WERI-Rb-1 (cell line): ENCODE data around the gene CD63.

Experiments used
- DNase-seq: peaks from one replicate; pipeline ENCODE4 v3.0.0-alpha.2; 2020
- H3K27ac ChIP-seq: fragments of 250-450 bp; sonication (Bioruptor Pico); 2 replicates; pipeline ENCODE4 v1.5.1; 2020; ENCODE audit warnings: mild to moderate bottlenecking, moderate library complexity
- H3K27me3 ChIP-seq: fragments of 250-450 bp; sonication (Bioruptor Pico); 2 replicates; pipeline ENCODE4 v1.5.1; 2021; ENCODE audit warnings: mild to moderate bottlenecking, low read depth, moderate library complexity; ENCODE audit not compliant: insufficient read depth, severe bottlenecking
- H3K36me3 ChIP-seq: fragments of 250-450 bp; sonication (Bioruptor Pico); 2 replicates; pipeline ENCODE4 v1.5.1; 2020; ENCODE audit warnings: mild to moderate bottlenecking, moderate library complexity
- H3K4me3 ChIP-seq: 2 replicates; pipeline ENCODE4 v1.5.1; 2011; ENCODE audit warnings: low read depth, mild to moderate bottlenecking, control low read depth, low read length
- H3K9me3 ChIP-seq: fragments of 250-450 bp; sonication (Bioruptor Pico); 2 replicates; pipeline ENCODE4 v1.5.1; 2021; ENCODE audit warnings: mild to moderate bottlenecking, moderate library complexity; ENCODE audit not compliant: severe bottlenecking
- CTCF ChIP-seq: IDR thresholded peaks from 2 replicates; pipeline ENCODE4 v1.5.1; 2011; ENCODE audit warnings: low read depth, mild to moderate bottlenecking, control low read depth, inconsistent platforms, low read length

Gene CD63

GRCh38 chr12:55746913-55747231 lies 18.1 kb upstream of the CD63 start:
- H3K4me3 ChIP-seq, result no peak overlapping the region
- H3K27ac ChIP-seq, result peak overlapping the region; percentile 80
- H3K36me3 ChIP-seq, result peaks cover 48% of the 10 kb centered on the region
- no peaks in the 10 kb centered on the region for H3K9me3 ChIP-seq
- DNase-seq, result no peak
- H3K27me3 ChIP-seq, result no peaks in the 10 kb centered on the region
- no peak for TF ChIP-seq CTCF

- DNase-seq, result no peak
- H3K36me3 ChIP-seq, result peaks cover 43% of the 10 kb centered on the region
- H3K9me3 ChIP-seq, result no peaks in the 10 kb centered on the region
- peak overlapping the region; percentile 80 for H3K27ac ChIP-seq
- peak overlapping the region; percentile 11; the same call in 1 of the 2 replicates for H3K4me3 ChIP-seq
- H3K27me3 ChIP-seq, result no peaks in the 10 kb centered on the region
- no peak for TF ChIP-seq CTCF
These were observed 17.5 kb upstream of the CD63 start for GRCh38 chr12:55746174-55746912.

- Histone ChIP-seq H3K27ac (peak overlapping the region; percentile 80), H3K4me3 (peak overlapping the region; percentile 41), H3K27me3 (no peaks in the 10 kb centered on the region), H3K9me3 (no peaks in the 10 kb centered on the region), H3K36me3 (peaks cover 35% of the 10 kb centered on the region)
- TF ChIP-seq CTCF, result 0 out of 2 replicates have a peak, but pooled peaks have one; percentile 19
- peak; percentile 70 for DNase-seq
These were observed 16.8 kb upstream of the CD63 start for GRCh38 chr12:55745361-55746173.

- no peak for DNase-seq
- Histone ChIP-seq H3K27me3 (no peaks in the 10 kb centered on the region), H3K9me3 (no peaks in the 10 kb centered on the region), H3K4me3 (peak overlapping the region; percentile 79), H3K36me3 (peaks cover 25% of the 10 kb centered on the region), H3K27ac (peak overlapping the region; percentile 80)
- no peak for TF ChIP-seq CTCF
These were observed 15.7 kb upstream of the CD63 start for GRCh38 chr12:55744340-55745030.

GRCh38 chr12:55743406-55744339 lies 14.9 kb upstream of the CD63 start:
- H3K9me3 ChIP-seq, result no peaks in the 10 kb centered on the region
- peaks cover 17% of the 10 kb centered on the region for H3K36me3 ChIP-seq
- peak; percentile 56 for DNase-seq
- H3K27ac ChIP-seq, result peak overlapping the region; percentile 80
- peak overlapping the region; percentile 79 for H3K4me3 ChIP-seq
- no peaks in the 10 kb centered on the region for H3K27me3 ChIP-seq
- peak; percentile 21; the same call in 1 of the 2 replicates for TF ChIP-seq CTCF
